GM21737 (cell line): ENCODE data around the gene IMMP2L.

Experiments used
- ATAC-seq: cut with Tn5 transposase; IDR thresholded peaks from one replicate; pipeline ENCODE4 v1.9.1; 2021; ENCODE audit warnings: mild to moderate bottlenecking, moderate library complexity; ENCODE audit not compliant: unreplicated experiment

The IMMP2L gene

GRCh38 chr7:110786328-110786965 is 775.8 kb downstream of the IMMP2L start:
- ATAC-seq, result no peak

- ATAC-seq, result no peak
Observed at GRCh38 chr7:110784749-110785148, 777.5 kb downstream of the IMMP2L start.

GRCh38 chr7:110780712-110781111 is 781.6 kb downstream of the IMMP2L start:
- ATAC-seq, result no peak

- ATAC-seq, result no peak
Observed at GRCh38 chr7:110779339-110779738, 783.0 kb downstream of the IMMP2L start.

GRCh38 chr7:110775046-110775445 is 787.2 kb downstream of the IMMP2L start:
- ATAC-seq, result no peak

- ATAC-seq, result no peak
Observed at GRCh38 chr7:110774071-110774470, 788.2 kb downstream of the IMMP2L start.

GRCh38 chr7:110772615-110773014 is 789.7 kb downstream of the IMMP2L start:
- ATAC-seq, result no peak

GRCh38 chr7:110771717-110772116 is 790.6 kb downstream of the IMMP2L start:
- no peak for ATAC-seq

GRCh38 chr7:110767550-110768110 is 794.7 kb downstream of the IMMP2L start:
- ATAC-seq, result no peak

- no peak for ATAC-seq
Observed at GRCh38 chr7:110766864-110767263, 795.4 kb downstream of the IMMP2L start.

GRCh38 chr7:110764852-110765251 is 797.4 kb downstream of the IMMP2L start:
- no peak for ATAC-seq

GRCh38 chr7:110762546-110763225 is 799.6 kb downstream of the IMMP2L start:
- ATAC-seq, result no peak

GRCh38 chr7:110760341-110760740 is 802.0 kb downstream of the IMMP2L start:
- ATAC-seq, result no peak

- no peak for ATAC-seq
Observed at GRCh38 chr7:110759069-110759468, 803.2 kb downstream of the IMMP2L start.

- no peak for ATAC-seq
Observed at GRCh38 chr7:110754649-110755048, 807.6 kb downstream of the IMMP2L start.

GRCh38 chr7:110750931-110751605 is 811.2 kb downstream of the IMMP2L start:
- ATAC-seq, result no peak

GRCh38 chr7:110733221-110733620 is 829.1 kb downstream of the IMMP2L start:
- no peak for ATAC-seq

- ATAC-seq, result no peak
Observed at GRCh38 chr7:110724811-110725210, 837.5 kb downstream of the IMMP2L start.

- no peak for ATAC-seq
Observed at GRCh38 chr7:110721395-110721794, 840.9 kb downstream of the IMMP2L start.

- no peak for ATAC-seq
Observed at GRCh38 chr7:110720626-110721025, 841.7 kb downstream of the IMMP2L start.

GRCh38 chr7:110719741-110720140 is 842.6 kb downstream of the IMMP2L start:
- no peak for ATAC-seq
